GM13976 (cell line): ENCODE measurements around the gene FADS2.
A peak's percentile ranks its signal among the peaks of the same experiment; 100 is the strongest.

Source experiments
- DNase-seq: peaks from one replicate; pipeline ENCODE4 v3.0.0; 2012; ENCODE audit warnings: low spot score
- in situ Hi-C: fragments of 300-500 bp; cut with MboI; formaldehyde crosslinking; loops from one replicate; pipeline ENCODE4 v1.12.0; 2022; ENCODE audit warnings: low sequenced_read_pairs, mixed read lengths, inconsistent platforms; ENCODE audit not compliant: unreplicated experiment
- TF ChIP-seq, protein P1 (sequence below): IDR thresholded peaks from 2 replicates; pipeline ENCODE4 v1.5.1; 2012; ENCODE audit warnings: borderline replicate concordance, mild to moderate bottlenecking; ENCODE audit not compliant: insufficient read depth; ENCODE audit errors: extremely low read depth, missing control alignments, control extremely low read depth

The FADS2 gene

GRCh38 chr11:61895046-61895717 is 67.1 kb downstream of the FADS2 start:
- TF ChIP-seq, protein P1, sequence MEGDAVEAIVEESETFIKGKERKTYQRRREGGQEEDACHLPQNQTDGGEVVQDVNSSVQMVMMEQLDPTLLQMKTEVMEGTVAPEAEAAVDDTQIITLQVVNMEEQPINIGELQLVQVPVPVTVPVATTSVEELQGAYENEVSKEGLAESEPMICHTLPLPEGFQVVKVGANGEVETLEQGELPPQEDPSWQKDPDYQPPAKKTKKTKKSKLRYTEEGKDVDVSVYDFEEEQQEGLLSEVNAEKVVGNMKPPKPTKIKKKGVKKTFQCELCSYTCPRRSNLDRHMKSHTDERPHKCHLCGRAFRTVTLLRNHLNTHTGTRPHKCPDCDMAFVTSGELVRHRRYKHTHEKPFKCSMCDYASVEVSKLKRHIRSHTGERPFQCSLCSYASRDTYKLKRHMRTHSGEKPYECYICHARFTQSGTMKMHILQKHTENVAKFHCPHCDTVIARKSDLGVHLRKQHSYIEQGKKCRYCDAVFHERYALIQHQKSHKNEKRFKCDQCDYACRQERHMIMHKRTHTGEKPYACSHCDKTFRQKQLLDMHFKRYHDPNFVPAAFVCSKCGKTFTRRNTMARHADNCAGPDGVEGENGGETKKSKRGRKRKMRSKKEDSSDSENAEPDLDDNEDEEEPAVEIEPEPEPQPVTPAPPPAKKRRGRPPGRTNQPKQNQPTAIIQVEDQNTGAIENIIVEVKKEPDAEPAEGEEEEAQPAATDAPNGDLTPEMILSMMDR = no peak
- in situ Hi-C loops = loop anchor here (10.0 kb wide), 1 partner anchor 210 kb away; no protein-coding TSS in a partner anchor
- DNase-seq = no peak

GRCh38 chr11:61895718-61896059 is 67.6 kb downstream of the FADS2 start:
- DNase-seq = no peak
- in situ Hi-C loops = loop anchor here (10.0 kb wide), 1 partner anchor 209 kb away; no protein-coding TSS in a partner anchor
- TF ChIP-seq, protein P1 = no peak

DNA sequence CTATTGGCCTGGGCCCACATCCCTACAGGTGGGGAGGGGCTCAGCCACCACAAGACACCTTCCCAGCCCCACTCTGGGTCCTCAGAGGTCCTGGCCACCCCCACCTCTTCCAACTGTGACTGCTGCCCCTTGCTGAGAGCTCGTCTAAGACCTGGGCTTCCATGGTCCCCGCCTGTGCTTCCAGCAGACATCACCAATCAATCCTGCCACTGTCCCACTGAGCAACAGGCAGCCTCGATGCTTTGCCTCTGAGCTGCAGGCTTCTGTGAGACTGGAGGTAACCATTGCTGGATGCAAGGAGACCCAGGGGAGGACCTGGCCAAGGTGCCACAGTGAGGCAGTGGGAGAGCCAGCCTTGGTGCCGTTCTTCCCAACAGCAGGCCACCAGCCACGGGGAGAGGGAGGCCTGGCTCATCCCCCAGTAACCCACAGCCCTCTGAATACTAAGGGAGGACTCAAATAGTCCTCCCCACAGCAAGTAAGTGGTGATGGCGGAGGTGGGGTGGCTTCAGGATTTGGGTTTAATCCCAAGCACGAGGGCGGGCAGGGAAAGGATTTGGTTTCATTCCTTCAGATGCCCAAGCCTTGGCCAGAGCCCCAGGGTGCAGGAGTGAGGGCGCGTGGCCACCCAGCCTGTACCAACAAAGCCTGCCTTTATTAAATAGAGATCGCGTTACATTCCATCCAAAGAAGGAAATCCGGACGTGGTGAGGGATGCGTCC is 68.7 kb downstream of the FADS2 start:
- in situ Hi-C loops = loop anchor here (10.0 kb wide), 1 partner anchor 208 kb away; no protein-coding TSS in a partner anchor
- TF ChIP-seq, protein P1 = no peak
- DNase-seq = no peak

GRCh38 chr11:61897387-61898246 is 69.5 kb downstream of the FADS2 start:
- in situ Hi-C loops = loop anchor here (10.0 kb wide), 1 partner anchor 207 kb away; no protein-coding TSS in a partner anchor
- TF ChIP-seq, protein P1 = peak; percentile 86
- peak; percentile 91 for DNase-seq

GRCh38 chr11:61898247-61898582 is 70.1 kb downstream of the FADS2 start:
- in situ Hi-C loops = loop anchor here (10.0 kb wide), 1 partner anchor 207 kb away; no protein-coding TSS in a partner anchor
- TF ChIP-seq, protein P1 = no peak

GRCh38 chr11:61899146-61899841 is 71.2 kb downstream of the FADS2 start:
- TF ChIP-seq, protein P1 = peak; percentile 100
- in situ Hi-C loops = loop anchor here (10.0 kb wide), 1 partner anchor 206 kb away; no protein-coding TSS in a partner anchor
- peak; percentile 97 for DNase-seq

More at GRCh38 chr11:61898247-61898582, 70.1 kb downstream of the FADS2 start:
- DNase-seq = no peak
